GM06990 (cell line): ENCODE measurements around the gene MAP4K2.

ENCODE experiments used
- DNase-seq: peaks from one replicate; pipeline ENCODE4 v3.0.0-alpha.2; 2011; ENCODE audit not compliant: insufficient read length; ENCODE audit errors: extremely low read depth
- H3K27me3 ChIP-seq: replicated peaks from 2 replicates; pipeline ENCODE4 v1.6.0; 2011; ENCODE audit warnings: low read length; ENCODE audit not compliant: control insufficient read depth, insufficient read depth
- H3K36me3 ChIP-seq: 2 replicates; pipeline ENCODE4 v1.5.1; 2011; ENCODE audit warnings: low read length; ENCODE audit not compliant: control insufficient read depth, insufficient read depth
- H3K4me3 ChIP-seq: replicated peaks from 2 replicates; pipeline ENCODE4 v1.5.1; 2011; ENCODE audit warnings: low read depth, mild to moderate bottlenecking, control low read depth, low read length
- TF ChIP-seq, protein P1 (sequence below): IDR thresholded peaks from 2 replicates; pipeline ENCODE4 v1.5.1; 2011; ENCODE audit warnings: low read length, control low read depth, mild to moderate bottlenecking, inconsistent platforms; ENCODE audit not compliant: insufficient read depth, poor library complexity, severe bottlenecking

MAP4K2 gene

DNA sequence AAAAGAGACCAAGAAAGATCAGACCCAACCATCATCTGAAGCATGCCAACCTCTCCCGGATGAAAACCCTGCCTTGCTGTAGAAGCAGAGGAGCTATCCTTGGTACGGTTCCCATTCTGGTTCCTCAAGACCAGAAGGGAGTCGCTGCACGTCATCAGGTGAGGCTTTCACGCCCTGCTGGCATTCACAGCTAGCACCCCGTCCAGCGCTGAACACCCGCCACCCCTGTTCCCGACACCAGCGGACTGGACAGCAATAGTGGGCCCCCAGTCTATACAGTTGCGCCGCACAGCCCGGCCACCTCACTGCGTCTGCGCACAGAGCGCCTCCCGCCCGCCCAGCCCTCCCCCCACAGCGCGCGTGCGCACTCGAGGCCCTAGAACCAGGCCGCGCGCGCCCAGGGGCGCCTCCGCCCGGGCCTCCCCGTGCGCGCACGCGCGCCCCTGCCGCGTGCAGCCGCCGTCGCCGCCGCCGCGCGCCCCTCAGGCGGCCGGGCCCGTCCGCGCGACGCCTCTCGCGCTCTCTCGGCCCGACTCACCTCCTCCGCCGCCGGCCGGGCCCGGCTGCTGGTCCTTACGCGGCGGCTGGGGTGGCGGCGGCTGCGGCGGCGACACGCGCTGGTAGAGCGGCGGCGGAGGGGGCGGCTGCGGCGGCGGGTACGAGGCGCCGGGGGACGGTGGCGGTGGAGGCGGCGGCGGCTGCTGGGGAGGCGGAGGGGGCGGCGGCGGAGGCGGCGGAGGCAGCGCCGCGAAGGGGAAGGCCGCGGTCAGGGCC is 25.4 kb downstream of the MAP4K2 start:
- Histone ChIP-seq H3K4me3 (peak overlapping the region; percentile 99), H3K36me3 (peaks cover 17% of the 10 kb centered on the region), H3K27me3 (no peaks in the 10 kb centered on the region)
- TF ChIP-seq, protein P1, sequence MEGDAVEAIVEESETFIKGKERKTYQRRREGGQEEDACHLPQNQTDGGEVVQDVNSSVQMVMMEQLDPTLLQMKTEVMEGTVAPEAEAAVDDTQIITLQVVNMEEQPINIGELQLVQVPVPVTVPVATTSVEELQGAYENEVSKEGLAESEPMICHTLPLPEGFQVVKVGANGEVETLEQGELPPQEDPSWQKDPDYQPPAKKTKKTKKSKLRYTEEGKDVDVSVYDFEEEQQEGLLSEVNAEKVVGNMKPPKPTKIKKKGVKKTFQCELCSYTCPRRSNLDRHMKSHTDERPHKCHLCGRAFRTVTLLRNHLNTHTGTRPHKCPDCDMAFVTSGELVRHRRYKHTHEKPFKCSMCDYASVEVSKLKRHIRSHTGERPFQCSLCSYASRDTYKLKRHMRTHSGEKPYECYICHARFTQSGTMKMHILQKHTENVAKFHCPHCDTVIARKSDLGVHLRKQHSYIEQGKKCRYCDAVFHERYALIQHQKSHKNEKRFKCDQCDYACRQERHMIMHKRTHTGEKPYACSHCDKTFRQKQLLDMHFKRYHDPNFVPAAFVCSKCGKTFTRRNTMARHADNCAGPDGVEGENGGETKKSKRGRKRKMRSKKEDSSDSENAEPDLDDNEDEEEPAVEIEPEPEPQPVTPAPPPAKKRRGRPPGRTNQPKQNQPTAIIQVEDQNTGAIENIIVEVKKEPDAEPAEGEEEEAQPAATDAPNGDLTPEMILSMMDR: no peak
- DNase-seq: peak; percentile 86

DNA sequence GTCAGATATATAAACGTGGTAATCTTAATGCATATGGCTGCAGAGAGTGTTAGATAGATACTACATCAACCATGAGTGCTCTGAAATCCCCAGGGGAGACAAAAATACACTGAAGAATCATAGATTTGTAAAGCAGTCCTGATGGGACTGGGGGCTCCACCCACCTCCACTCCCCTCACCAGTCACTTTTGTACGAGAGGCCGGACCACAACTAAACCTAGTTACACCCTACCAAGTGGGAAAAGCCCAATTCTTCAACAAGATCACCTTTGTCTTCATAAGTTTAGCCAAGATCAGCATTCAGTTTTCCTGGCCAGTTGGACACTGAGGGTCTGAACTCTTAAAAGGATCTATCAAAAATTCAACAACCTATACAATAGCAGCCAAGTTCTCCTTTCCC is 26.1 kb downstream of the MAP4K2 start:
- Histone ChIP-seq H3K36me3 (peaks cover 19% of the 10 kb centered on the region), H3K27me3 (no peaks in the 10 kb centered on the region), H3K4me3 (peak overlapping the region; percentile 99)
- no peak for DNase-seq
- TF ChIP-seq, protein P1: no peak

DNA sequence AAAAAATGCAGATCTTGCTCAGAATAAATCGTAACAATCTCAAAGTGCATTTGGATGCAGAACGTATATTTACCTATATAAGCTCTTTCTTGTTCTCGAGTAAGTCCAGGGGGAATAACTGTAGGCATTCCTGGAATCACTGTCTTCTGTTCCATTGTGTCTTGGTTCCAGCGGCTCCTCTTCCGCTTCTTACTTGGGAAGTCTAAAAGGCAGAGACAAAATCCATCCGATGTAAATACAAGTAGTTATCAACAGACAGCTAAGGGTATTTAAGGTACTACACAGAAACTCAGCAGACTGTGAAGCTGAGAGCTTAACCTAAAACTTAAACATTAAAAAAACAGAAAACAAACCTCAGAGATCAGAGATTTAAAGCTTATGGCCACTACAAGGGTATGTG is 26.6 kb downstream of the MAP4K2 start:
- TF ChIP-seq, protein P1: no peak
- DNase-seq: no peak
- Histone ChIP-seq H3K4me3 (peak overlapping the region; percentile 99), H3K27me3 (no peaks in the 10 kb centered on the region), H3K36me3 (peaks cover 21% of the 10 kb centered on the region)

DNA sequence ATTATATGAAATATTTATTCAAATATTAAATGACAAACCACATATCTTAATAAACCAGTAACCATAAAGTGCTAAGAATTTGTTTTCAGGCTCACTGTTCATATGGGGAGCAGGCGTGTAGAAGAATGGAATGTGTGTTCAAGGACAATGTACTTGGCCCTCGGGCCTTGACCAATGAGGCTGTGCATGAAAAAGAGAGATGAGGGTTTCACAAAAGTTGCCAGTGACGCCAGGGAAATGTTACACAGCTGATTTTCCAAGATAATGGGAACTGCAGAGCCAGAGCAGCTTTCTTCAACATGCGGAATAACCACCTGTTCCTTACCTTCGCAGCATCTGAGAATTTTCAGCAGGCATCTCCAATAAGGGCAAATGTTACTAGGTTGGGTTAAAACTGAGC is 28.9 kb downstream of the MAP4K2 start:
- TF ChIP-seq, protein P1: no peak
- H3K36me3 ChIP-seq: peaks cover 40% of the 10 kb centered on the region
- H3K4me3 ChIP-seq: no peak overlapping the region
- no peak for DNase-seq
- no peaks in the 10 kb centered on the region for H3K27me3 ChIP-seq

DNA sequence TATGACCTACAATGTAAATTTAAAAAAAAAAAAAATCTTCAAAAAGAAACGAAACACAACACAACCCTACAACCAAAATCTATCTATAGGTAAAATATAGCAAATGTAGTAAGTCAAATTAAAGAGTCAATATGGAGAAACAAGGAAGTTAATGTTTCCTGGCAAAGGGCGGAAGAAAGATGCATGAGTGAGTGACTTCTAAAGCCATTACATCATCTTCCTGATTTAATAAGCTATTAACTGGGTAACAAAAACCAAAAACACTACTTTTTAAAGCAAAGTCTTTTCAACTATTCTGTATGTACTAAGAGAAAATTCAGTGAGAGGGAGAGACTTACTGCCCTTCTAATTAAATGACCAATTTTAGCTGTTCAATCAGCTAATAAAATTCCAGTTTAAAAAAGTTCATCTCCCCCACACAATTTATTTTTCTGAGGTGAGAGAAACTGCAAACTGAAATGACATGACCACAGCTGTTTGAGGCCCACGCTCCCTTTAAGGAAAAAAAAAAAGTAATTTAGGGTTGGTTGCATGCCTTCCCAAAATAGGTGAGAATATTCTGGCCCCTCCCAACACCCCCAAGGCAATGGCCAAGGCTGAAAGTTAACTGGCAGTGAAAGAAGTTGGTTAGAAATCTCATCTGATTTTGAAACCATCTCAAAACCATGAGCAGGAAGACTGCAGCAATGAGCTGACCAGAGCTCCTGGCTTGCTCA is 30.6 kb downstream of the MAP4K2 start:
- TF ChIP-seq, protein P1: no peak
- Histone ChIP-seq H3K27me3 (no peaks in the 10 kb centered on the region), H3K36me3 (peaks cover 57% of the 10 kb centered on the region), H3K4me3 (no peak overlapping the region; the same call in 1 of the 2 replicates)
- DNase-seq: no peak
